ENCODE data around the gene RPH3AL. TPM values are rescaled to one million over a fixed set of nuclear protein-coding genes. Genes with fewer than 3 reads are reported as not detected.
A peak's percentile ranks its signal among the peaks of the same experiment; 100 is the strongest.

Gene RPH3AL
- total RNA-seq, 2 donors from 2014 or later, result 11.7 to 17.8 TPM

DNA sequence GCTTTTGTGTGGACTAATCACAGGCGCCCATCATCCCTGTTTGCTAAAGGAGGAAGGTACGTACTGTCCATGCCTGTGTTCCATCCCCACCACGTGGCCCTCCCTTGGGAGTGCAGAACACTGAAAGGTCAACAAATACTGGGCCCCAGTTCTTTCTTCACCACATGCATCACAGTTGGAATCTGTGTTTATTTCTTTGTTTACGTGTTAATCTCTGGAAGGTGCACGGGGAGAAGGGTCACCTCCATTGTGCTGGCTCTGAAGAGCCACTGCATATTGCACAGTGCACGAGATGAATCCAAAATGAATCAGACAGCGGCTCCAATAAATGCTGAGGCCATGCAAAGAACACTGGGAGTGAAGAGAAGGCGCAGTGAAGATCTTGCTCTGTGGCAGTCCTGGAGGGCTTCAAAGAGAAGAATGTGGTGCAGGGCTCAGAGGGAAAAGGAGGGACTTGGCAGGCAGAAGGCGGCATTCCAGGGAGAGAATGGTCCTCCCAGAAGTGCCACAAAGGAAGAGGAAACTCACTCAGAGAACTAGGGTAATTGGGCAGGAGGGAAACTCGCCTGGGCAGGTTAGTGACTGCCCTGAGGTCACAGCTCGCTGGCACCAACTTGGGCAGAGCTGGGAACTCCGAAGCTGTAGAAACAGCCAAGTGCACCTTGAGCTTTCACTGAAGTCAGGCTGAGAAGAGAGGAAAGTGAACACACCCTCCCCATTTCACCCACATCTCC is 3.7 kb downstream of the RPH3AL start:
- no peak overlapping the region for H3K4me3 ChIP-seq
- peak; percentile 76 for DNase-seq (ENCODE audit: low spot score)
- H3K4me1 ChIP-seq (replicated peaks), result peaks cover 3% of the 10 kb centered on the region
- no peak for TF ChIP-seq POLR2A (IDR thresholded peaks at IDR 0.05)
- peak; percentile 90 for TF ChIP-seq POLR2AphosphoS5 (IDR thresholded peaks at IDR 0.05)
- TF ChIP-seq CTCF (IDR thresholded peaks at IDR 0.05), result no peak
- H3K9me3 ChIP-seq, result no peaks in the 10 kb centered on the region
- 34% methylated on average over 12 of the region's 12 CpGs for WGBS
- H3K36me3 ChIP-seq, result no peaks in the 10 kb centered on the region
- H3K27me3 ChIP-seq (replicated peaks; ENCODE audit: insufficient read depth), result no peaks in the 10 kb centered on the region
- intact Hi-C loops (cut with DNase I), result no loop called here
- peak overlapping the region; percentile 71 to 82 for H3K27ac ChIP-seq

DNA sequence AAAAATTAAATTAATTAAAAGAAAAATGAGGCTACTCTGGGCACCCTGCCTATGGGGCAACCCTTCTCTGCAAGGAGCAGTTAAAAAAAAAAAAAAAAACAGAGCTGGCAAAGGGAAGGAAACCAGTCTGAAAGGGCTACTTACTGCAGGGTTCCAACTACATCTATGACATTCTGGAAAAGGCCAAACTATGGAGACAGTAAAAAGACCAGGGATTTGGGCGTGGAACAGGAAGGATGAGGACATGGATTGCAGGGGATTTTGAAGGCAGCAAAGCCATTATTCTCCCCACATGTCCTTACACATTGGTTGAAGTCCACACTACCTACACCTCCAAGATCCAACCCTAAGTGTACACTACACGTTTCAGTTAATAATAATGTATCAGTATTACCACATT is 4.6 kb downstream of the RPH3AL start:
- Histone ChIP-seq H3K27me3 (replicated peaks; ENCODE audit: insufficient read depth) (no peaks in the 10 kb centered on the region), H3K4me3 (no peak overlapping the region), H3K27ac (peak overlapping the region; percentile 71 to 82), H3K9me3 (no peaks in the 10 kb centered on the region), H3K4me1 (replicated peaks) (peaks cover 3% of the 10 kb centered on the region), H3K36me3 (no peaks in the 10 kb centered on the region)
- 48% methylated on average over 2 of the region's 2 CpGs for WGBS
- DNase-seq (ENCODE audit: low spot score), result no peak
- TF ChIP-seq POLR2AphosphoS5 (IDR thresholded peaks at IDR 0.05), result no peak
- TF ChIP-seq POLR2A (IDR thresholded peaks at IDR 0.05), result no peak
- TF ChIP-seq CTCF (IDR thresholded peaks at IDR 0.05), result no peak
- intact Hi-C loops (cut with DNase I), result no loop called here

DNA sequence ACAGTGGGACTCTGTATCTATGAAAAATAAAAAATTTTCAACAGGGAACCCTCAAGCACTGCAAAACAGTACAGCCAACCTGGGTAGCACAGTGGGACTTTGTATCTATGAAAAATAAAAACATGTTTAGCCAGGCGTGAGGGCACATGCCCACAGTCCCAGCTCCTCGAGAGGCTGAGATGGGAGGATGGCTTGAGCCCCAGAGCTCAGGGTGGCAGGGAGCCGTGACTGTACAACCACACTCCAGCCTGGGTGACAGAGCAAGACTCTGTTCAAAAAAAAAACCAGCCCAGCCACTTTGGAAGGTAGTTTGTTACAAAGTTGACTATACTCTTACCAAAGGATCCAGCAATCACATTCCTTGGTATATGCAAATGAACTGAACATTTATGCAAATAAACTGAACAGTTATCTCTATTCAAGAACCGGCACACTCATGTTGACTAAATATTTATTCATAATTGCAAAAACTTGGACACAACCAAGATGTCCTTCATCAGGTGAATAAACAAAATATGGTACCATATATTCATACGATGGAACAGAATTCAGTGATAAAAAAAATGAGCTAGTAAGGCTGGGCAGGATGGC is 5.2 kb downstream of the RPH3AL start:
- H3K4me1 ChIP-seq (replicated peaks), result peaks cover 3% of the 10 kb centered on the region
- TF ChIP-seq POLR2A (IDR thresholded peaks at IDR 0.05), result no peak
- no peak for TF ChIP-seq CTCF (IDR thresholded peaks at IDR 0.05)
- TF ChIP-seq POLR2AphosphoS5 (IDR thresholded peaks at IDR 0.05), result no peak
- H3K27me3 ChIP-seq (replicated peaks; ENCODE audit: insufficient read depth), result no peaks in the 10 kb centered on the region
- H3K36me3 ChIP-seq, result no peaks in the 10 kb centered on the region
- 65% methylated on average over 5 of the region's 5 CpGs for WGBS
- no peak overlapping the region for H3K4me3 ChIP-seq
- intact Hi-C loops (cut with DNase I), result no loop called here
- H3K27ac ChIP-seq, result peak overlapping the region; percentile 71 to 82
- no peak for DNase-seq (ENCODE audit: low spot score)
- no peaks in the 10 kb centered on the region for H3K9me3 ChIP-seq

DNA sequence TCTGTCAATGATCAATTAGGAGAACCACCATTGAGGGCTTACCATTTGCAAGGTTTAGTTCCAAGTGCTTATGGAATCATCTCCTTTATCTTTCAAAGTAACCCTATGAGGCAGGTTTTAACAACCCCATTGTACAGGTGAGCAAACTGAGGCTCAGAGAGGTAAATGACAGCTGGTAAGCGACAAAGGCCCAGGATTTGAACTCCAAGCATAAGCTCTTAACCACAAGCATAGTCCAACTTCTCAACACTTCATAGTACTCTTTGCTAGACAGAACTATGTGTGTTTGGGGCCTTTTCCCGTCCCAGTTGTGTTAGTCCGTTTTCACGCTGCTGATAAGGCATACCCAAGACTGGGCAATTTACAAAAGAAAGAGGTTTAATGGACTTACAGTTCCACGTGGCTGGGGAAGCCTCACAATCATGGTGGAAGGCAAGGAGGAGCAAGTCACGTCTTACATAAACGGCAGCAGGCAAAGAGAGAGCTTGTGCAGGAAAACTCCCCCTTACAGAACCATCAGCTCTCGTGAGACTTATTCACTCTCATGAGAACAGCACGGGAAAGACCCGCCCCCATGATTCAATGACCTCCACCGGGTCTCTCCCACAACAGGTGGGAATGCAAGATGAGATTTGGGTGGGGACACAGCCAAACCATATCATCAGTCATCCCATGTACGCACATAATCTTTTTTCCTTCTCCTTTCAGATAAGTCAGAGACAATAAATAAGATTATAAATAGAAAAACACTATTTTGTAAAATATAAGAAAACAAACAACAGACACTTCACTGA is 6.4 kb downstream of the RPH3AL start:
- peaks cover 3% of the 10 kb centered on the region for H3K4me1 ChIP-seq (replicated peaks)
- DNase-seq (ENCODE audit: low spot score), result no peak
- H3K27ac ChIP-seq, result no peak overlapping the region
- whole genome bisulfite sequencing, result 83% methylated on average over 12 of the region's 12 CpGs
- no peaks in the 10 kb centered on the region for H3K9me3 ChIP-seq
- H3K27me3 ChIP-seq (replicated peaks; ENCODE audit: insufficient read depth), result no peaks in the 10 kb centered on the region
- no peak for TF ChIP-seq POLR2AphosphoS5 (IDR thresholded peaks at IDR 0.05)
- TF ChIP-seq CTCF (IDR thresholded peaks at IDR 0.05), result no peak
- TF ChIP-seq POLR2A (IDR thresholded peaks at IDR 0.05), result no peak
- H3K4me3 ChIP-seq, result no peak overlapping the region
- intact Hi-C loops (cut with DNase I), result no loop called here
- no peaks in the 10 kb centered on the region for H3K36me3 ChIP-seq

All from prostate gland (tissue), 2 donors.